Heart left ventricle (tissue), 16 donors: ENCODE data around the gene RAB40C. TPM values are rescaled to one million over a fixed set of nuclear protein-coding genes. Genes with fewer than 3 reads are reported as not detected.

Experiments
- ATAC-seq, 4 donors: fragments of 200-7000 bp; cut with Tn5 transposase; one replicate each; pipeline ENCODE4 v1.9.1; 2020 to 2022; ENCODE audit warnings: moderate library complexity in 4 of 4, mild to moderate bottlenecking in 3 of 4, moderate number of reproducible peaks in 1 of 4
- DNase-seq, 5 donors: peaks; one replicate each; pipeline ENCODE4 v3.0.0-alpha.2; 2020
- H3K27ac ChIP-seq, 12 donors: fragments of 200-600 bp; sonication (generic) in 4 of 12; one replicate each; pipeline versions ENCODE4 v1.5.0 to v1.8.0; 2016 to 2022; ENCODE audit warnings: mild to moderate bottlenecking in 2 of 12
- H3K27me3 ChIP-seq, 9 donors: fragments of 200-600 bp; sonication (generic) in 2 of 9; one replicate each; pipeline versions ENCODE4 v1.5.1 to v1.8.0; 2016 to 2022; ENCODE audit warnings: mild to moderate bottlenecking in 3 of 9
- H3K36me3 ChIP-seq, 9 donors: fragments of 200-600 bp; sonication (generic) in 2 of 9; one replicate each; pipeline versions ENCODE4 v1.5.0 to v1.8.0; 2018 to 2022; ENCODE audit warnings: mild to moderate bottlenecking in 2 of 9
- H3K4me1 ChIP-seq, 12 donors: fragments of 200-600 bp; sonication (generic) in 4 of 12; one replicate each; pipeline versions ENCODE4 v1.5.0 to v1.8.0; 2016 to 2022; ENCODE audit warnings: mild to moderate bottlenecking in 3 of 12
- H3K4me3 ChIP-seq, 12 donors: fragments of 200-600 bp; sonication (generic) in 4 of 12; one replicate each; pipeline versions ENCODE4 v1.5.0 to v1.8.0; 2017 to 2022; ENCODE audit warnings: mild to moderate bottlenecking in 9 of 12, moderate library complexity in 4 of 12
- H3K9me3 ChIP-seq, 12 donors: fragments of 200-600 bp; sonication (generic) in 4 of 12; one replicate each; pipeline versions ENCODE4 v1.5.0 to v1.8.0; 2016 to 2022; ENCODE audit warnings: mild to moderate bottlenecking in 1 of 12
- CTCF ChIP-seq, 12 donors: fragments of 200-600 bp; sonication (generic) in 4 of 12; IDR thresholded peaks; one replicate each; pipeline versions ENCODE4 v1.5.0 to v1.8.0; 2018 to 2022; ENCODE audit warnings: antibody characterized with exemption in 12 of 12, mild to moderate bottlenecking in 5 of 12
- POLR2A ChIP-seq, 2 donors: fragments of 450-650 bp; IDR thresholded peaks; one replicate each; pipeline ENCODE4 v1.6.1; 2017; ENCODE audit warnings: antibody characterized with exemption in 2 of 2, mild to moderate bottlenecking in 2 of 2, moderate library complexity in 2 of 2
- WGBS, 4 donors: extraction: QIAGEN DNeasy Blood & Tissue Kit in 2 of 4; methylation state at CpG; one replicate each; pipeline versions ENCODE4 v1.1.5 to v1.1.7; 2013 to 2018; 5-methylcytosine and 5-hydroxymethylcytosine counted together
- intact Hi-C, 10 donors: fragments of 100-400 bp; cut with DNase I; formaldehyde crosslinking; loops; one replicate each; pipeline versions ENCODE4 v1.11.1 to v1.14.2; 2022
- polyA plus RNA-seq, 2 donors: library from polyadenylated mRNA; stranded (reverse); fragments of 200-250 nt; gene quantifications; one replicate each; pipeline ENCODE4 v1.2.3, GENCODE V29; 2013
- total RNA-seq, 9 donors: library from RNA; depleted of rRNA in 2 of 9; stranded (reverse); fragments of >200 nt in 2 of 9; fragmentation: NEBNext Ultra II Directional in 3 of 9; extraction: Animal tissue kit (Norgen Biotek cat#: 25700) in 3 of 9; gene quantifications; one replicate each; pipeline versions ENCODE4 v1.1.0 to v1.2.4, GENCODE V29; 2016 to 2023
- donor health status: ischemic (EF 13 %, LVEDD 7.1; RV severe dilation, severe dysfunction).
- donor health status: healthy with polysubstance abuse.
- donor health status: DM: no; HTN: yes; CAD: no.
- donor health status: DM: no; HTN: no; CAD: no.
- donor health status: ischemic (EF 25% LVEDD 6.9; RV normal size, moderate dysfunction).
- donor health status: ischemic (EF 25% LVEDD 5.7; RV mildly dilated, moderate dysfunction).
- donor health status: healthy.
- donor health status: DM: yes; HTN: yes; CAD: no.
- donor health status: ischemic (EF 35%, LVEDD 5.7; RV mildly dilated, moderate dysfunction).
- donor health status: nonischemic (EF 11% LVEDD 7.7; RV severe dilation, severe dysfunction).
- donor health status: DM: yes; HTN: yes; CAD: no.
- donor health status: PGD.
- donor health status: ischemic (EF 29% LVEDD 5.4; RV normal size, mild dysfunction).
- donor health status: nonischemic (EF 23%, LVEDD 6.1; RV moderate dilation, normal function).

Gene RAB40C
- total and polyA plus RNA-seq, 11 donors = 10.2 to 22.0 (median 12.8) TPM

DNA sequence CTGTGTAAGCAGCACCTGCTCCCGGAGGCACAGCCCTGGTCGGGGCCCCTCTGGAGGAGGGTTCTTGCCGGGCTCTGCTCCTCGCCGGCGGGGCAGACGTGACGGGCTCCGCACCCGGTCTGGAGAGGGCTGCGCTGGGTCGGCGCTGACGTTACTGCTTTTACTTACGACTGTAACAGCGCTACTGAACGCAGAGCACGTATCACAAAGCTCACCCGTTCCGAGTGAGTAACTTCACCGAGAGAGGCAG is 1.3 kb upstream of the RAB40C start:
- Histone ChIP-seq H3K27me3 (no peaks in the 10 kb centered on the region), H3K27ac (peak overlapping the region; percentile 89 to 100 (median 98)), H3K4me1 (peaks cover 5 to 73% (median 35%) of the 10 kb centered on the region in 12 donors), H3K4me3 (peak overlapping the region; percentile 63 to 97 (median 84)), H3K36me3 (peaks cover 0 to 4% (median 0%) of the 10 kb centered on the region in 9 donors), H3K9me3 (no peaks in the 10 kb centered on the region)
- WGBS, 4 donors = 0 to 1% (median 0%) methylated on average over 14 to 21 of the region's 21 CpGs
- intact Hi-C loops = loop anchor here in 4 of 10 donors (2.0 to 10.0 kb wide), 3 partner anchors 54 to 66 kb away; partner anchors contain the start of genes MCRIP2 (in 2 of the 4) and WDR90 (in 2 of the 4)
- peak in 1 of 4 donors; percentile 1 for ATAC-seq
- TF ChIP-seq CTCF (IDR thresholded peaks at IDR 0.05) = no peak
- no peak for TF ChIP-seq POLR2A (IDR thresholded peaks at IDR 0.05)
- peak in 3 of 5 donors; percentile 47 to 67 (median 59) for DNase-seq

DNA sequence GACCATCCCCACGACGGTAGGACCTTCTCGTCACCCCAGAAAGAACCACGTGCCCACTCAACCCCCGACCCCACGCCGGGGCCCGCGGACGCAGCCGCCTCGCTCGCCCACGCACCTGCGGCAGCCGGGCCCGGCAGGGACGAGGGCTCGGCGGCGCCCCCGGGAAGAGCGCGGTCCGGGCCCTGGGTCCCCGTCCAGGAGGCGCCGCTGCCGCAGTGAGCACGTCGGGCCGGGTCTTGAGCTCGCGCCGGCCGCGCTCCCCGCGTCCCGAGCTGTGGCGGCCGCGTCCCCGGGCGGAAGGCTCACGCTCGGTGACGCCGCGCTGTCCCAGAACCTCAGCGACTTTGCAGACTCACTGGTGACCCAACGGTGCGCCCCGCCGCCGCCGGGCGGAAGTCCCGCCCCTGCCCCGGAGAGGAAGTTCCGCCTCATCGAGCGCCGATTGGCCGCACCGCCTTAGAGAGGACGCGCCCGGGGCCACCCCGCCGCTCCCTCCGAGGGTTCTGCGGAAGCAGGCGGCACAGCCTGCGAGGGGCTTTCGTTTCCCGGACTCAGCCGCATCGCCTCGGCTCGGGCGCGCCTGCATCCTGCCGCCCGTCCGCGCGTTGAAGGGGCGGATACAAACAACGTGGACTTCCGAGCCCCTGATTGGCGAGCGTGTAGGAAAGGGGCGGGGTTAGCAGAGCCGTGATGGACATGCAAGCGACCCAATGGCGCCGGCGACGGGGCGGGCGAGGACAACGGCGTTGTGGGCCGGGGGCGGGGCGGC is 793 bp upstream of the RAB40C start:
- TF ChIP-seq POLR2A (IDR thresholded peaks at IDR 0.05) (peak; percentile 47 to 92), CTCF (IDR thresholded peaks at IDR 0.05) (no peak)
- ATAC-seq (peak; percentile 84 to 92 (median 89)), DNase-seq (peak; percentile 97 to 99 (median 98))
- Histone ChIP-seq H3K4me1 (peaks cover 5 to 68% (median 34%) of the 10 kb centered on the region in 12 donors), H3K9me3 (no peaks in the 10 kb centered on the region), H3K27ac (peak overlapping the region; percentile 89 to 100 (median 98)), H3K27me3 (no peaks in the 10 kb centered on the region), H3K4me3 (peak overlapping the region; percentile 63 to 97 (median 84)), H3K36me3 (peaks cover 0 to 8% (median 0%) of the 10 kb centered on the region in 9 donors)
- 0 to 1% (median 1%) methylated on average over 5 to 107 of the region's 107 CpGs for WGBS, 4 donors
- intact Hi-C loops = loop anchor here in 5 of 10 donors (1.0 to 10.0 kb wide), 4 partner anchors 47 to 66 kb away; partner anchors contain the start of genes MCRIP2 (in 2 of the 5), WDR90 (in 2 of the 5) and METTL26 (in 1 of the 5)

DNA sequence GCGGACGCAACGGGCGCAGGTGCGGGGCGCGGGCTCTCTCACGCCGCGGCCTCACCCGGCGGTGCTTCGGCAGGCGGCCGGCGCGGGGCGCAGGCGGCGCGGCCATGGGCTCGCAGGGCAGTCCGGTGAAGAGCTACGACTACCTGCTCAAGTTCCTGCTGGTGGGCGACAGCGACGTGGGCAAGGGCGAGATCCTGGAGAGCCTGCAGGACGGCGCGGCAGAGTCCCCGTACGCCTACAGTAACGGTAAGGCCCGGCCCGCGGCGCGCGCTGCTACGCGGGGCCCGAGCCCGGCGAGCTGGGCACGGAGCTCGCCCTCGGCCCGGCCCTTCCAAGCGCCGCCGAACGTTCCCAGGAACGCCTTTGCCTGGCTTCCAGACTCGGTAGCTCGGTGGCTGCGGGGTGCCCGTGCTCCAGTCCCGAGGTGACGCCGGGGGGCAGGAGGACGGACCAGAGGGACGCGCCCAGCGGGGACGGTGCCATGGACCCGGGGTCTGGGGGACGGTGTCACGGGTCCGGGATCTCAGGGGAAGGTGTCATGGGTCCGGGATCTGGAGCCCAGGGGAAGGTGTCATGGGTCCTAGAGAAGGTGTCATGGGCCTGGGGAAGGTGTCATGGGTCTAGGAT is 435 bp downstream of the RAB40C start:
- peaks cover 0 to 8% (median 0%) of the 10 kb centered on the region in 9 donors for H3K36me3 ChIP-seq
- TF ChIP-seq POLR2A (IDR thresholded peaks at IDR 0.05) (no peak), CTCF (IDR thresholded peaks at IDR 0.05) (peak in 1 of 12 donors; percentile 4)
- intact Hi-C loops = loop anchor here in 4 of 10 donors (1.0 to 5.0 kb wide), 4 partner anchors 37 to 62 kb away; partner anchors contain the start of gene METTL26 (in 2 of the 4)
- peak in 1 of 5 donors; percentile 68 for DNase-seq
- H3K9me3 ChIP-seq = no peaks in the 10 kb centered on the region
- peak overlapping the region in 11 of 12 donors; percentile 71 to 87 (median 79) for H3K27ac ChIP-seq
- H3K4me3 ChIP-seq = peak overlapping the region; percentile 68 to 94 (median 90)
- 0 to 1% (median 0%) methylated on average over 1 to 71 of the region's 71 CpGs for WGBS, 4 donors
- ATAC-seq = no peak
- H3K27me3 ChIP-seq = no peaks in the 10 kb centered on the region
- H3K4me1 ChIP-seq = peaks cover 5 to 62% (median 34%) of the 10 kb centered on the region in 12 donors

- no peak for DNase-seq
- no peaks in the 10 kb centered on the region for H3K9me3 ChIP-seq
- peak overlapping the region in 4 of 12 donors; percentile 78 to 87 (median 84) for H3K27ac ChIP-seq
- peaks cover 0 to 8% (median 0%) of the 10 kb centered on the region in 9 donors for H3K36me3 ChIP-seq
- WGBS, 4 donors = 43 to 57% (median 47%) methylated on average over 10 of the region's 10 CpGs
- H3K27me3 ChIP-seq = no peaks in the 10 kb centered on the region
- intact Hi-C loops = loop anchor here in 4 of 10 donors (1.0 to 5.0 kb wide), 4 partner anchors 36 to 62 kb away; partner anchors contain the start of gene METTL26 (in 2 of the 4)
- ATAC-seq = no peak
- H3K4me1 ChIP-seq = peaks cover 5 to 59% (median 31%) of the 10 kb centered on the region in 12 donors
- H3K4me3 ChIP-seq = peak overlapping the region; percentile 68 to 94 (median 90)
- TF ChIP-seq POLR2A (IDR thresholded peaks at IDR 0.05) (no peak), CTCF (IDR thresholded peaks at IDR 0.05) (no peak)
Observed at GRCh38 chr16:590815-591200, 942 bp downstream of the RAB40C start.
